DND-41 (cell line): ENCODE data around the gene ASXL2.

ENCODE experiments used
- ATAC-seq: fragments of 200-7000 bp; cut with Tn5 transposase; 3 replicates; pipeline ENCODE4 v1.9.1; 2021; ENCODE audit warnings: low read depth; ENCODE audit not compliant: insufficient read depth
- DNase-seq: peaks from one replicate; pipeline ENCODE4 v3.0.0-alpha.2; 2020
- H2AFZ ChIP-seq: 2 replicates; pipeline ENCODE4 v1.6.0; 2012; ENCODE audit warnings: low read depth, low read length
- H3K27ac ChIP-seq: 2 replicates; pipeline ENCODE4 v1.5.1; 2012; ENCODE audit warnings: low read length, inconsistent platforms
- H3K27me3 ChIP-seq: fragments of 200-600 bp; sonication (generic); 2 replicates; pipeline ENCODE4 v1.6.0; 2012; ENCODE audit warnings: low read length, mild to moderate bottlenecking, inconsistent platforms; ENCODE audit not compliant: insufficient read depth, poor library complexity
- H3K36me3 ChIP-seq: 2 replicates; pipeline ENCODE4 v1.5.1; 2012; ENCODE audit warnings: low read length, inconsistent platforms; ENCODE audit not compliant: insufficient read depth
- H3K4me1 ChIP-seq: 2 replicates; pipeline ENCODE4 v1.5.1; 2012; ENCODE audit warnings: mild to moderate bottlenecking, low read length; ENCODE audit not compliant: insufficient read depth
- H3K4me2 ChIP-seq: 2 replicates; pipeline ENCODE4 v1.6.0; 2012; ENCODE audit warnings: mild to moderate bottlenecking, moderate library complexity, low read length, inconsistent platforms; ENCODE audit not compliant: insufficient read depth
- H3K4me3 ChIP-seq, 2 experiments: fragments of 200-600 bp in 1 of 2; shearing (Covaris generic) in 1 of 2; 2 replicates each; pipeline ENCODE4 v1.5.1; 2012 to 2016; ENCODE audit warnings: inconsistent platforms in 2 of 2, low read length in 2 of 2, mild to moderate bottlenecking in 2 of 2, low read depth in 1 of 2, moderate library complexity in 1 of 2
- H3K79me2 ChIP-seq: 2 replicates; pipeline ENCODE4 v1.6.0; 2012; ENCODE audit warnings: low read length, inconsistent platforms; ENCODE audit not compliant: insufficient read depth
- H3K9ac ChIP-seq: 2 replicates; pipeline ENCODE4 v1.6.0; 2012; ENCODE audit warnings: low read depth, mild to moderate bottlenecking, inconsistent platforms, low read length, moderate library complexity
- H3K9me3 ChIP-seq: 2 replicates; pipeline ENCODE4 v1.5.1; 2012; ENCODE audit warnings: low read length, moderate library complexity, mild to moderate bottlenecking, inconsistent platforms; ENCODE audit not compliant: insufficient read depth, severe bottlenecking
- H4K20me1 ChIP-seq: 2 replicates; pipeline ENCODE4 v1.6.0; 2012; ENCODE audit warnings: low read length; ENCODE audit not compliant: insufficient read depth
- CTCF ChIP-seq: IDR thresholded peaks from 2 replicates; pipeline ENCODE4 v1.5.1; 2012; ENCODE audit warnings: borderline replicate concordance, low read length, moderate library complexity, mild to moderate bottlenecking; ENCODE audit not compliant: poor library complexity, severe bottlenecking; ENCODE audit errors: extremely low read depth
- EZH2 ChIP-seq: IDR thresholded peaks from 3 replicates; pipeline ENCODE4 v1.6.1; 2012; ENCODE audit warnings: borderline replicate concordance, low read depth, mild to moderate bottlenecking, moderate library complexity, low read length, inconsistent platforms; ENCODE audit not compliant: severe bottlenecking

ASXL2 gene

GRCh38 chr2:25825238-25825637, 53.0 kb downstream of the ASXL2 start:
- H4K20me1 ChIP-seq, result peaks cover 4% of the 10 kb centered on the region; the same call in 1 of the 2 replicates
- no peak overlapping the region for H2AFZ ChIP-seq
- H3K27me3 ChIP-seq, result no peaks in the 10 kb centered on the region
- no peaks in the 10 kb centered on the region for H3K4me1 ChIP-seq
- 0 out of 2 replicates have a peak, but pooled peaks cover 5% of the 10 kb centered on the region for H3K36me3 ChIP-seq
- no peak overlapping the region for H3K27ac ChIP-seq
- no peaks in the 10 kb centered on the region for H3K9me3 ChIP-seq
- H3K79me2 ChIP-seq, result peaks cover 36% of the 10 kb centered on the region
- H3K4me2 ChIP-seq, result no peak overlapping the region
- no peak overlapping the region for H3K9ac ChIP-seq
- TF ChIP-seq CTCF (no peak), EZH2 (no peak)
- ATAC-seq, result no peak
- no peak for DNase-seq
- no peak overlapping the region for H3K4me3 ChIP-seq

GRCh38 chr2:25824718-25825117, 53.6 kb downstream of the ASXL2 start:
- Histone ChIP-seq H3K4me1 (no peaks in the 10 kb centered on the region), H2AFZ (no peak overlapping the region), H3K4me3 (no peak overlapping the region), H3K4me2 (no peak overlapping the region), H3K36me3 (0 out of 2 replicates have a peak, but pooled peaks cover 5% of the 10 kb centered on the region), H3K9me3 (no peaks in the 10 kb centered on the region), H3K27me3 (no peaks in the 10 kb centered on the region), H3K27ac (no peak overlapping the region), H3K9ac (no peak overlapping the region), H3K79me2 (peaks cover 33% of the 10 kb centered on the region), H4K20me1 (no peaks in the 10 kb centered on the region; the same call in 1 of the 2 replicates)
- no peak for DNase-seq
- no peak for TF ChIP-seq EZH2
- TF ChIP-seq CTCF, result no peak
- ATAC-seq, result no peak

GRCh38 chr2:25824216-25824615, 54.1 kb downstream of the ASXL2 start:
- TF ChIP-seq EZH2, result no peak
- TF ChIP-seq CTCF, result no peak
- Histone ChIP-seq H4K20me1 (no peaks in the 10 kb centered on the region; the same call in 1 of the 2 replicates), H3K36me3 (0 out of 2 replicates have a peak, but pooled peaks cover 5% of the 10 kb centered on the region), H3K4me3 (no peak overlapping the region), H3K4me2 (no peak overlapping the region), H3K27ac (no peak overlapping the region), H3K27me3 (no peaks in the 10 kb centered on the region), H3K9me3 (no peaks in the 10 kb centered on the region), H3K79me2 (peaks cover 29% of the 10 kb centered on the region), H3K4me1 (no peaks in the 10 kb centered on the region), H3K9ac (no peak overlapping the region), H2AFZ (no peak overlapping the region)
- ATAC-seq (no peak), DNase-seq (no peak)
